Measurements from ENCODE around the gene ASIP. TPM values are rescaled to one million over a fixed set of nuclear protein-coding genes. Genes with fewer than 3 reads are reported as not detected.

ASIP gene
- total and polyA plus RNA-seq, 2 of the 13 experiments (the other 11 are each of a cell fraction or from before 2014, with no cell fraction given) = not detected

- TF ChIP-seq BRD4 (CRISPR knock-in tag; IDR thresholded peaks at IDR 0.05) = peak; percentile 71; the same call in 1 of the 2 replicates
- TF ChIP-seq, protein P1, sequence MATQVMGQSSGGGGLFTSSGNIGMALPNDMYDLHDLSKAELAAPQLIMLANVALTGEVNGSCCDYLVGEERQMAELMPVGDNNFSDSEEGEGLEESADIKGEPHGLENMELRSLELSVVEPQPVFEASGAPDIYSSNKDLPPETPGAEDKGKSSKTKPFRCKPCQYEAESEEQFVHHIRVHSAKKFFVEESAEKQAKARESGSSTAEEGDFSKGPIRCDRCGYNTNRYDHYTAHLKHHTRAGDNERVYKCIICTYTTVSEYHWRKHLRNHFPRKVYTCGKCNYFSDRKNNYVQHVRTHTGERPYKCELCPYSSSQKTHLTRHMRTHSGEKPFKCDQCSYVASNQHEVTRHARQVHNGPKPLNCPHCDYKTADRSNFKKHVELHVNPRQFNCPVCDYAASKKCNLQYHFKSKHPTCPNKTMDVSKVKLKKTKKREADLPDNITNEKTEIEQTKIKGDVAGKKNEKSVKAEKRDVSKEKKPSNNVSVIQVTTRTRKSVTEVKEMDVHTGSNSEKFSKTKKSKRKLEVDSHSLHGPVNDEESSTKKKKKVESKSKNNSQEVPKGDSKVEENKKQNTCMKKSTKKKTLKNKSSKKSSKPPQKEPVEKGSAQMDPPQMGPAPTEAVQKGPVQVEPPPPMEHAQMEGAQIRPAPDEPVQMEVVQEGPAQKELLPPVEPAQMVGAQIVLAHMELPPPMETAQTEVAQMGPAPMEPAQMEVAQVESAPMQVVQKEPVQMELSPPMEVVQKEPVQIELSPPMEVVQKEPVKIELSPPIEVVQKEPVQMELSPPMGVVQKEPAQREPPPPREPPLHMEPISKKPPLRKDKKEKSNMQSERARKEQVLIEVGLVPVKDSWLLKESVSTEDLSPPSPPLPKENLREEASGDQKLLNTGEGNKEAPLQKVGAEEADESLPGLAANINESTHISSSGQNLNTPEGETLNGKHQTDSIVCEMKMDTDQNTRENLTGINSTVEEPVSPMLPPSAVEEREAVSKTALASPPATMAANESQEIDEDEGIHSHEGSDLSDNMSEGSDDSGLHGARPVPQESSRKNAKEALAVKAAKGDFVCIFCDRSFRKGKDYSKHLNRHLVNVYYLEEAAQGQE (IDR thresholded peaks at IDR 0.05; ENCODE audit: borderline replicate concordance in 1 of 2, low read depth in 1 of 2, low read length in 2 of 2) = no peak
- TF ChIP-seq, protein P2, sequence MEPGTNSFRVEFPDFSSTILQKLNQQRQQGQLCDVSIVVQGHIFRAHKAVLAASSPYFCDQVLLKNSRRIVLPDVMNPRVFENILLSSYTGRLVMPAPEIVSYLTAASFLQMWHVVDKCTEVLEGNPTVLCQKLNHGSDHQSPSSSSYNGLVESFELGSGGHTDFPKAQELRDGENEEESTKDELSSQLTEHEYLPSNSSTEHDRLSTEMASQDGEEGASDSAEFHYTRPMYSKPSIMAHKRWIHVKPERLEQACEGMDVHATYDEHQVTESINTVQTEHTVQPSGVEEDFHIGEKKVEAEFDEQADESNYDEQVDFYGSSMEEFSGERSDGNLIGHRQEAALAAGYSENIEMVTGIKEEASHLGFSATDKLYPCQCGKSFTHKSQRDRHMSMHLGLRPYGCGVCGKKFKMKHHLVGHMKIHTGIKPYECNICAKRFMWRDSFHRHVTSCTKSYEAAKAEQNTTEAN (CRISPR knock-in tag; conservative IDR thresholded peaks at IDR 0.05) = peak; percentile 48; the same call in 1 of the 2 replicates
- peak; percentile 90 for TF ChIP-seq GATAD2A (CRISPR knock-in tag; IDR thresholded peaks at IDR 0.05)
- 0 out of 2 replicates have a peak, but pooled peaks have one; percentile 53 for TF ChIP-seq ARHGAP35 (CRISPR knock-in tag; IDR thresholded peaks at IDR 0.05; ENCODE audit: borderline replicate concordance)
- TF ChIP-seq SMAD3 (CRISPR knock-in tag; IDR thresholded peaks at IDR 0.05) = no peak
- TF ChIP-seq, protein P3, sequence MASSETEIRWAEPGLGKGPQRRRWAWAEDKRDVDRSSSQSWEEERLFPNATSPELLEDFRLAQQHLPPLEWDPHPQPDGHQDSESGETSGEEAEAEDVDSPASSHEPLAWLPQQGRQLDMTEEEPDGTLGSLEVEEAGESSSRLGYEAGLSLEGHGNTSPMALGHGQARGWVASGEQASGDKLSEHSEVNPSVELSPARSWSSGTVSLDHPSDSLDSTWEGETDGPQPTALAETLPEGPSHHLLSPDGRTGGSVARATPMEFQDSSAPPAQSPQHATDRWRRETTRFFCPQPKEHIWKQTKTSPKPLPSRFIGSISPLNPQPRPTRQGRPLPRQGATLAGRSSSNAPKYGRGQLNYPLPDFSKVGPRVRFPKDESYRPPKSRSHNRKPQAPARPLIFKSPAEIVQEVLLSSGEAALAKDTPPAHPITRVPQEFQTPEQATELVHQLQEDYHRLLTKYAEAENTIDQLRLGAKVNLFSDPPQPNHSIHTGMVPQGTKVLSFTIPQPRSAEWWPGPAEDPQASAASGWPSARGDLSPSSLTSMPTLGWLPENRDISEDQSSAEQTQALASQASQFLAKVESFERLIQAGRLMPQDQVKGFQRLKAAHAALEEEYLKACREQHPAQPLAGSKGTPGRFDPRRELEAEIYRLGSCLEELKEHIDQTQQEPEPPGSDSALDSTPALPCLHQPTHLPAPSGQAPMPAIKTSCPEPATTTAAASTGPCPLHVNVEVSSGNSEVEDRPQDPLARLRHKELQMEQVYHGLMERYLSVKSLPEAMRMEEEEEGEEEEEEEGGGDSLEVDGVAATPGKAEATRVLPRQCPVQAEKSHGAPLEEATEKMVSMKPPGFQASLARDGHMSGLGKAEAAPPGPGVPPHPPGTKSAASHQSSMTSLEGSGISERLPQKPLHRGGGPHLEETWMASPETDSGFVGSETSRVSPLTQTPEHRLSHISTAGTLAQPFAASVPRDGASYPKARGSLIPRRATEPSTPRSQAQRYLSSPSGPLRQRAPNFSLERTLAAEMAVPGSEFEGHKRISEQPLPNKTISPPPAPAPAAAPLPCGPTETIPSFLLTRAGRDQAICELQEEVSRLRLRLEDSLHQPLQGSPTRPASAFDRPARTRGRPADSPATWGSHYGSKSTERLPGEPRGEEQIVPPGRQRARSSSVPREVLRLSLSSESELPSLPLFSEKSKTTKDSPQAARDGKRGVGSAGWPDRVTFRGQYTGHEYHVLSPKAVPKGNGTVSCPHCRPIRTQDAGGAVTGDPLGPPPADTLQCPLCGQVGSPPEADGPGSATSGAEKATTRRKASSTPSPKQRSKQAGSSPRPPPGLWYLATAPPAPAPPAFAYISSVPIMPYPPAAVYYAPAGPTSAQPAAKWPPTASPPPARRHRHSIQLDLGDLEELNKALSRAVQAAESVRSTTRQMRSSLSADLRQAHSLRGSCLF (CRISPR knock-in tag; IDR thresholded peaks at IDR 0.05; ENCODE audit: borderline replicate concordance) = peak; percentile 88; the same call in 1 of the 2 replicates
- 0 out of 2 replicates have a peak, but pooled peaks have one; percentile 8 for TF ChIP-seq REXO4 (CRISPR knock-in tag; IDR thresholded peaks at IDR 0.05; ENCODE audit: borderline replicate concordance)
- TF ChIP-seq HOXA3 (CRISPR knock-in tag; IDR thresholded peaks at IDR 0.05) = peak; percentile 70; the same call in 1 of the 2 replicates
- peak; percentile 71; the same call in 1 of the 2 replicates for TF ChIP-seq ZNF274 (CRISPR knock-in tag; IDR thresholded peaks at IDR 0.05)
- TF ChIP-seq, protein P4, sequence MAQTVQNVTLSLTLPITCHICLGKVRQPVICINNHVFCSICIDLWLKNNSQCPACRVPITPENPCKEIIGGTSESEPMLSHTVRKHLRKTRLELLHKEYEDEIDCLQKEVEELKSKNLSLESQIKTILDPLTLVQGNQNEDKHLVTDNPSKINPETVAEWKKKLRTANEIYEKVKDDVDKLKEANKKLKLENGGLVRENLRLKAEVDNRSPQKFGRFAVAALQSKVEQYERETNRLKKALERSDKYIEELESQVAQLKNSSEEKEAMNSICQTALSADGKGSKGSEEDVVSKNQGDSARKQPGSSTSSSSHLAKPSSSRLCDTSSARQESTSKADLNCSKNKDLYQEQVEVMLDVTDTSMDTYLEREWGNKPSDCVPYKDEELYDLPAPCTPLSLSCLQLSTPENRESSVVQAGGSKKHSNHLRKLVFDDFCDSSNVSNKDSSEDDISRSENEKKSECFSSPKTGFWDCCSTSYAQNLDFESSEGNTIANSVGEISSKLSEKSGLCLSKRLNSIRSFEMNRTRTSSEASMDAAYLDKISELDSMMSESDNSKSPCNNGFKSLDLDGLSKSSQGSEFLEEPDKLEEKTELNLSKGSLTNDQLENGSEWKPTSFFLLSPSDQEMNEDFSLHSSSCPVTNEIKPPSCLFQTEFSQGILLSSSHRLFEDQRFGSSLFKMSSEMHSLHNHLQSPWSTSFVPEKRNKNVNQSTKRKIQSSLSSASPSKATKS (CRISPR knock-in tag; IDR thresholded peaks at IDR 0.05) = 0 out of 2 replicates have a peak, but pooled peaks have one; percentile 47
- peak; percentile 39; the same call in 1 of the 2 replicates for TF ChIP-seq ZNF143 (CRISPR knock-in tag; IDR thresholded peaks at IDR 0.05)
- peak; percentile 82 for TF ChIP-seq HNF4G (IDR thresholded peaks at IDR 0.05; ENCODE audit: borderline replicate concordance, low read depth, low read length)
- peak; percentile 62; the same call in 1 of the 2 replicates for TF ChIP-seq HNF4G (CRISPR knock-in tag; IDR thresholded peaks at IDR 0.05; ENCODE audit: borderline replicate concordance, low read depth)
- TF ChIP-seq MTF1 (CRISPR knock-in tag; IDR thresholded peaks at IDR 0.05) = no peak
- TF ChIP-seq ZNF331 (CRISPR knock-in tag; IDR thresholded peaks at IDR 0.05) = peak; percentile 46; the same call in 1 of the 2 replicates
Measured at GRCh38 chr20:34310481-34311117, 69.4 kb downstream of the ASIP start (continued).

Data from HepG2 (cell line).